GM12864 (cell line): ENCODE results near the gene RNF43.
"Not testable (repeated sequence)": the region's sequence is repeated elsewhere in the genome, so short reads cannot be mapped to it uniquely, and the experiment has no call there.

Source experiments
- DNase-seq: peaks from one replicate; pipeline ENCODE4 v3.0.0-alpha.2; 2011; ENCODE audit warnings: low read depth
- H3K4me3 ChIP-seq: 2 replicates; pipeline ENCODE4 v1.5.1; 2011; ENCODE audit warnings: mild to moderate bottlenecking, low read depth, low read length, control low read depth
- CTCF ChIP-seq: IDR thresholded peaks from 2 replicates; pipeline ENCODE4 v1.5.1; 2011; ENCODE audit warnings: low read depth, mild to moderate bottlenecking, moderate library complexity, low read length, control low read depth, inconsistent platforms; ENCODE audit errors: missing control alignments

Gene RNF43

GRCh38 chr17:58399974-58400373 lies 17.4 kb downstream of the RNF43 start:
- no peak overlapping the region for H3K4me3 ChIP-seq
- no peak for TF ChIP-seq CTCF

DNA sequence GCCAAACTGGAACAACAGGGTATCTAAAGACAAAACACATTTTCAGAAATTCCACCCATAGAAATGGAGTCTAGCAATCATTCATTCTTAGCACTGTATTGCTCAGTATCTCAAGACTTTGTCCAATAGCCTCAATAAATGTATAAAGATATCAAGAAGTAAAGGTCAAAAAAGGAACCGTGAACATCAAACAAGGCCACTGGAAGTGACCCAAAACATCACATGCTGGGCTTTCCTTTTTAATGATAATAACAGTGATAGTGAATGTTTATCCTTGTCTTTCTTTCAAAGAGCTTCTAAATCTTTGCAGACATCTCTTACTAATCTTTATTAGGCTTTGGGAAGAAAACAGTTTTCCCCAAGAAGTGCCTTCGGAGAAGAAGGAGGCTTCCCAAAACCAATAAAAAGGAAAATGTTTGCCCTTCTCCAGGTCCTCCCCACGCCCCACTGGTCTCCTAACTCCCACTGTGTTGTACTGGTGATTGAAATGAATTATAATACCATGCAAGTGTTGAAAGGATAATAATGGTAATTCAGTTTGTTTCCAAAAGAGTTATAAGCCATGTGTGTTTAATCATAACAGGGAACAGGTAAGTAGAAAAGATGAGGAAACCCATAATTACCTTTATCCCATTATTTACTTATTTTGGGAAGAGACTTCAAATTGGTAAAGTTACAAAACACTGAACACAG lies 18.6 kb downstream of the RNF43 start:
- no peak for TF ChIP-seq CTCF
- no peak for DNase-seq
- no peak overlapping the region for H3K4me3 ChIP-seq

More at GRCh38 chr17:58399974-58400373, 17.4 kb downstream of the RNF43 start:
- no peak for DNase-seq

- not testable (repeated sequence) for H3K4me3 ChIP-seq, DNase-seq
These were observed 19.9 kb downstream of the RNF43 start for GRCh38 chr17:58397421-58397820.

GRCh38 chr17:58396173-58396572 lies 21.2 kb downstream of the RNF43 start:
- TF ChIP-seq CTCF: no peak
- H3K4me3 ChIP-seq: no peak overlapping the region
- DNase-seq: no peak

- no peak for TF ChIP-seq CTCF
- no peak overlapping the region for H3K4me3 ChIP-seq
- DNase-seq: no peak
These were observed 22.7 kb downstream of the RNF43 start for GRCh38 chr17:58394534-58395223.

- DNase-seq: no peak
- H3K4me3 ChIP-seq: no peak overlapping the region
- no peak for TF ChIP-seq CTCF
These were observed 25.9 kb downstream of the RNF43 start for GRCh38 chr17:58391302-58391984.

DNA sequence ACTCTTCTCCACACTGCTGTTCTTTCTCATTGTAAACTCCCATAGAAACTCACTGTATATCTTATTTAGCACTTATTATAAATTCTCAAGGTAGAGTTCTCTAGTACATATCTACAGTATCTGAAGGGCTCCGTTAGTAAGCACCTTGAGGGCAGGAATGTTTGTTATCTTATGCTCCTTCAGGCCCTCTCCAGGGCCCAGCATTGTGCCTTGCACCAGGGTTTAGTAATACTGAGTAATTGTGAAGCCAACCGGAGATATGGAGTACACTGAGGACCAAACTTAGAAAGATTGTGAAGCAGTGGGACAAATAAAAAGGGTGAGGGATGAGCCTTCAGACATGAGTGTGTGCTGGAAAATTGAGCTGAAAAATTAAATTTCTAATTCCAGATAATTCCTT lies 26.4 kb downstream of the RNF43 start:
- TF ChIP-seq CTCF: no peak
- DNase-seq: no peak
- H3K4me3 ChIP-seq: no peak overlapping the region
